GM12891 (cell line): ENCODE data around the gene MKX.

Source experiments
- PAX5 ChIP-seq: IDR thresholded peaks from 2 replicates; pipeline ENCODE4 v1.6.1; 2011; ENCODE audit warnings: low read length, moderate library complexity, mild to moderate bottlenecking; ENCODE audit not compliant: insufficient read depth, severe bottlenecking
- POLR2A ChIP-seq: IDR thresholded peaks from 2 replicates; pipeline ENCODE4 v1.6.1; 2011; ENCODE audit warnings: low read depth, low read length, control low read depth
- POLR2AphosphoS5 ChIP-seq: IDR thresholded peaks from 2 replicates; pipeline ENCODE4 v1.6.1; 2011; ENCODE audit warnings: low read depth, low read length, control low read depth
- POU2F2 ChIP-seq: IDR thresholded peaks from 2 replicates; pipeline ENCODE4 v1.6.1; 2011; ENCODE audit warnings: low read depth, mild to moderate bottlenecking, control low read depth, low read length, moderate library complexity
- SPI1 ChIP-seq: IDR thresholded peaks from 2 replicates; pipeline ENCODE4 v1.6.1; 2011; ENCODE audit warnings: low read depth, low read length, control low read depth
- TAF1 ChIP-seq: IDR thresholded peaks from 2 replicates; pipeline ENCODE4 v1.6.1; 2011; ENCODE audit warnings: low read depth, low read length, control low read depth

DNA sequence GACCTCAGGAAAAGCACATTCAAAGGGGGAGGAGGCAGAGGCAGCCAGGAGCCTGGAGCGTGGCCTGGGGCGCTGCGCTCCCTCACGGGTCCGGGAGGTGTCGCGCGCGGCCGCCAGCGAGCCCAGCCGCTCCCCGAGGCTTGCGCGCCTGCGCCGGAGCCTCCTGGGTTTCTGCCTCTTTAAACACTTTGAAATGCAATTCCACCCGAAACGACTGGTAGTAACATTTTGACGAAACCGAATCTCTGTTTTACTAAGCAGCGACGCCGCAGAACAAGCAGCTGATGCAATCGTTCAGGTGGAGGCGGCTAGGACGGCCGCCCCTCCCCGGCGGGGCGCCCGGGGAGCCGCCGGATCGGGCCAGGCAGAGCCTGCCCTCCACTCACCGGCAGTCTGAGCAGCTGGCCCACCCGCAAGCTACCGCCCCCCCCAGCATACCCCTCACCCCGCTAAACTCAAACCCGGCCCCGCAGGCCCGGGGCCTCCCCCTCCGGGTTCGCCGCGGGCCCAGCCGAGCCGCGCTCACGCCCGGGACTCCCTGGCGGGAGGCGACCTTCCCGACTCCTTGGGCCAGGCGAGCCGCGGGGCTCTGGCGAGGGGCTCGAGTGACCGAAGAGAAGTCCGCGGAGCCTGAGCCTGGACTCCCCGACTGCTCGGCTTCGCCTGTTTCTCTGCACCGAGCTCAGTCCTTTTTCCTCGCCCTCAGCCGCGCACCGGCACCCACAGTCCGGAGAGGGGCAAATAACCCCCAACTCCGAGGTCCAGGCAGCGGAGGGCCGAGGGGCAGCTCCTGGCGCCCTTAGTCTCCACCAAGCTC lies 3.2 kb downstream of the MKX start:
- no peak for TF ChIP-seq POLR2AphosphoS5
- no peak for TF ChIP-seq TAF1
- no peak for TF ChIP-seq POU2F2
- no peak for TF ChIP-seq SPI1
- no peak for TF ChIP-seq POLR2A
- TF ChIP-seq PAX5: no peak
